ENCODE data around the gene KLF11.

GRCh38 chr2:10062931-10063365 is 19.6 kb downstream of the KLF11 start:
- TF ChIP-seq BRCA1 (IDR thresholded peaks at IDR 0.05; ENCODE audit: low read depth, low read length), result no peak
- TF ChIP-seq CTCF (IDR thresholded peaks at IDR 0.05; ENCODE audit: control extremely low read depth in 1 of 3, insufficient read depth in 1 of 3, low read depth in 1 of 3, low read length in 3 of 3), result no peak
- no peak for TF ChIP-seq EZH2 (IDR thresholded peaks at IDR 0.05; ENCODE audit: low read depth, low read length, severe bottlenecking)
- no peak for TF ChIP-seq EGR1 (IDR thresholded peaks at IDR 0.05; ENCODE audit: borderline replicate concordance, low read depth, low read length)
- no peak for TF ChIP-seq SP1 (IDR thresholded peaks at IDR 0.05; ENCODE audit: low read depth, low read length)
- no peak for TF ChIP-seq CHD2 (IDR thresholded peaks at IDR 0.05; ENCODE audit: low read length)
- TF ChIP-seq RAD21 (IDR thresholded peaks at IDR 0.05 in 1 of 2, conservative IDR thresholded peaks at IDR 0.05 in 1 of 2; ENCODE audit: low read depth in 2 of 2, low read length in 2 of 2), result no peak
- TF ChIP-seq TAF1 (IDR thresholded peaks at IDR 0.05; ENCODE audit: low read depth, low read length), result no peak
- TF ChIP-seq GTF2F1 (IDR thresholded peaks at IDR 0.05; ENCODE audit: borderline replicate concordance, low read depth, low read length), result no peak
- TF ChIP-seq TBP (IDR thresholded peaks at IDR 0.05; ENCODE audit: low read depth, low read length), result no peak
- no peak for TF ChIP-seq RFX5 (IDR thresholded peaks at IDR 0.05; ENCODE audit: borderline replicate concordance, low read depth, low read length)
